HUES64 (cell line): ENCODE data around the gene PCGF2.

ENCODE experiments used
- H3K27ac ChIP-seq: 2 replicates; pipeline ENCODE4 v1.7.0; 2013; ENCODE audit warnings: low read depth, low read length, inconsistent platforms
- H3K27me3 ChIP-seq: 2 replicates; pipeline ENCODE4 v1.6.1; 2013; ENCODE audit warnings: mild to moderate bottlenecking, low read length; ENCODE audit not compliant: insufficient read depth
- H3K36me3 ChIP-seq: 2 replicates; pipeline ENCODE4 v1.6.1; 2013; ENCODE audit warnings: mild to moderate bottlenecking, low read length; ENCODE audit not compliant: insufficient read depth
- H3K4me1 ChIP-seq: 2 replicates; pipeline ENCODE4 v1.6.1; 2013; ENCODE audit warnings: mild to moderate bottlenecking, low read length, moderate library complexity; ENCODE audit not compliant: insufficient read depth
- H3K4me3 ChIP-seq: 2 replicates; pipeline ENCODE4 v1.5.1; 2013; ENCODE audit warnings: mild to moderate bottlenecking, low read length, moderate library complexity
- H3K9ac ChIP-seq: 2 replicates; pipeline ENCODE4 v1.6.1; 2013; ENCODE audit warnings: mild to moderate bottlenecking, low read depth, low read length
- H3K9me3 ChIP-seq: 2 replicates; pipeline ENCODE4 v1.6.1; 2013; ENCODE audit warnings: low read depth, low read length; ENCODE audit not compliant: insufficient read depth
- WGBS: fragments of 150-250, 120-280 bp; methylation state at CpG from one replicate; pipeline ENCODE4 v1.1.7; 2013; ENCODE audit warnings: missing lambda C conversion rate; 5-methylcytosine and 5-hydroxymethylcytosine counted together

The PCGF2 gene

GRCh38 chr17:38733982-38734973, 13.9 kb downstream of the PCGF2 start:
- no peaks in the 10 kb centered on the region for H3K9me3 ChIP-seq
- peaks cover 51% of the 10 kb centered on the region for H3K36me3 ChIP-seq
- H3K27me3 ChIP-seq: peaks cover 3% of the 10 kb centered on the region; the same call in 1 of the 2 replicates
- no peak overlapping the region for H3K4me3 ChIP-seq
- whole genome bisulfite sequencing: 81% methylated on average over 13 of the region's 15 CpGs
- peaks cover 6% of the 10 kb centered on the region; the same call in 1 of the 2 replicates for H3K4me1 ChIP-seq
- no peak overlapping the region for H3K9ac ChIP-seq
- no peak overlapping the region for H3K27ac ChIP-seq

- Histone ChIP-seq H3K9ac (no peak overlapping the region), H3K27ac (no peak overlapping the region), H3K4me3 (no peak overlapping the region), H3K36me3 (peaks cover 43% of the 10 kb centered on the region), H3K4me1 (peaks cover 6% of the 10 kb centered on the region; the same call in 1 of the 2 replicates), H3K9me3 (no peaks in the 10 kb centered on the region), H3K27me3 (peaks cover 12% of the 10 kb centered on the region)
- WGBS: 87% methylated on average over 9 of the region's 9 CpGs
Observed at GRCh38 chr17:38733282-38733981, 14.7 kb downstream of the PCGF2 start.

GRCh38 chr17:38732376-38733281, 15.5 kb downstream of the PCGF2 start:
- H3K27ac ChIP-seq: no peak overlapping the region

DNA sequence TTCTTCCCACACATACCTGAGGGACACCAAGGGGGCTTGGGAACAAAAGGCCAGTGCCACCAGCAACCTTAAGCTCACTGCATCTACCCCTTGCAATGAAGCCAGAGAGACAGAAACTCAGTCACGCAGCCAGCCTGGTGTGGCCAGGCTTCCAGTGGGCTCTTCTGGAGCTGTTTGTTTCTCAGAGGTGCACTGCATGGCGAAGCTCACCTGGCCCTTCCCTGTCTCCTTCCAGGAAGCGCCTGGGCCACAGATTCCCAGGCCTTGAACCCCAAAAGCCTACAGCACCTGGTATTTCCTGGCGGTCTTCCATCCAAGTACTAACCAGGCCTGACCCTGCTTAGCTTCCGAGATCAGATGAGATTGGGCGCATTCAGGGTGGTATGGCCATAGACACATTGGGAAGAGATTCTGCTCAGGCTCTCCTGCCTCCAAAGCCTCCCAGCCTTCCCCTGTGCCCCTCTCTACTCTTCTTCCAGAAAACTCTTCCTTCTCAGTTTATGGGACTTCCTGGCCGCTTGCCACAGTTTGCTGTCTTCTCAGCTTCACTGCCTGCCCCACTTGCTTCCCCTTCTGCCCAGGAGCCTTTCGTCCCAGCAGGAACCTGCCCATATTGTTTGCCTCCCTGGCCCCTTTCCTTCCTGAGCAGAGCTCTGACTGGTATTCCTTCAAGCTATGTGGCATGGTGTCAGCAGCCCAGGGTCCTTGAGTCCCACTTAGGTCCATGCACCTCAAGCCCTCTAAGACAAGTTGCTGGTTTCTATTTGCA, 16.4 kb downstream of the PCGF2 start:
- Histone ChIP-seq H3K9ac (no peak overlapping the region), H3K4me1 (peaks cover 6% of the 10 kb centered on the region; the same call in 1 of the 2 replicates), H3K27me3 (peaks cover 20% of the 10 kb centered on the region), H3K9me3 (no peaks in the 10 kb centered on the region), H3K36me3 (peaks cover 29% of the 10 kb centered on the region), H3K4me3 (no peak overlapping the region), H3K27ac (no peak overlapping the region)
- WGBS: 92% methylated on average over 8 of the region's 8 CpGs

More at GRCh38 chr17:38732376-38733281, 15.5 kb downstream of the PCGF2 start:
- Histone ChIP-seq H3K4me3 (no peak overlapping the region), H3K4me1 (peaks cover 6% of the 10 kb centered on the region; the same call in 1 of the 2 replicates), H3K9ac (no peak overlapping the region), H3K9me3 (no peaks in the 10 kb centered on the region), H3K27me3 (peaks cover 20% of the 10 kb centered on the region), H3K36me3 (peaks cover 35% of the 10 kb centered on the region)
- 96% methylated on average over 7 of the region's 7 CpGs for WGBS

GRCh38 chr17:38730526-38731379, 17.4 kb downstream of the PCGF2 start:
- H3K9me3 ChIP-seq: no peaks in the 10 kb centered on the region
- peak overlapping the region; percentile 68; the same call in 1 of the 2 replicates for H3K27ac ChIP-seq
- H3K27me3 ChIP-seq: peaks cover 20% of the 10 kb centered on the region
- H3K4me3 ChIP-seq: peak overlapping the region; percentile 73
- peaks cover 6% of the 10 kb centered on the region; the same call in 1 of the 2 replicates for H3K4me1 ChIP-seq
- peak overlapping the region; percentile 71 for H3K9ac ChIP-seq
- peaks cover 23% of the 10 kb centered on the region for H3K36me3 ChIP-seq
- WGBS: 21% methylated on average over 27 of the region's 27 CpGs

DNA sequence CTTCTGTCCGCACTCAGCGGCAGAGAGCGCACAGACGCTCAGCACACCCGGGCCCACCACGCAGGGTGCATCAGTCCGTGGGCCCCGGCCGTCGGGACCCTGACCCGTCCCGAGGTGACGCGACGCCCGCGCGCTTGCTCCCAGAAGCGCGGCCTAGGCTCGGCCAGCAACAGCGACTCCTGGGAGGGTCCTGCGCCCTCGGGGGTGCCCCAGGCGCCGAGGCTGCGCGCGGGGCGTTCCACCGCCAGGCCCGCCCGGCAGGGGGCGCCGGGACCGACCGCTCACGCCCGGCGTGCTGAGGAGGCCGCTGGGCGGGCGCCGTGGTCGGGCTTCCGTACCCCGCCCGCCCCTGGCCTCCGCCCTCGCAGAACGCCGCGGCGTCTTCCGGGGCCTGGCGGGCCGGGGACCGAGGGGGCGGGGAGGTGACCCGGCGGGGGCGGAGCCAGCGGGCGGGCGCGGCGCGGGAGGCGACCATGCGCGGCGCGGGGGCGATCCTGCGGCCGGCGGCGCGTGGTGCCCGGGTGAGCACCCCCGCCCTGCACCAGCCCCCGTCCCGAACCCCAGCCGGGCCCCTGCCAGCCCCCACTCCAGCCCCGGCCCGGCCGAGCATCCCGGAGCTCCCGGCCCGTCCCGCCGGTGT, 18.1 kb downstream of the PCGF2 start, which contains the start of gene CISD3:
TSS of gene CISD3 (plus strand) at position 456 of the 640 bp plus-strand sequence. CDS start at position 474, 18 bp downstream.
- peak within 1 kb of the TSS; percentile 73 for H3K4me3 ChIP-seq
- H3K27me3 ChIP-seq: peaks cover 20% of the 10 kb centered on the region
- H3K36me3 ChIP-seq: peaks cover 19% of the 10 kb centered on the region
- 1% methylated on average over 92 of the region's 92 CpGs for WGBS
- H3K27ac ChIP-seq: peak within 1 kb of the TSS; percentile 68; the same call in 1 of the 2 replicates
- peaks cover 6% of the 10 kb centered on the region; the same call in 1 of the 2 replicates for H3K4me1 ChIP-seq
- no peaks in the 10 kb centered on the region for H3K9me3 ChIP-seq
- H3K9ac ChIP-seq: peak within 1 kb of the TSS; percentile 71

DNA sequence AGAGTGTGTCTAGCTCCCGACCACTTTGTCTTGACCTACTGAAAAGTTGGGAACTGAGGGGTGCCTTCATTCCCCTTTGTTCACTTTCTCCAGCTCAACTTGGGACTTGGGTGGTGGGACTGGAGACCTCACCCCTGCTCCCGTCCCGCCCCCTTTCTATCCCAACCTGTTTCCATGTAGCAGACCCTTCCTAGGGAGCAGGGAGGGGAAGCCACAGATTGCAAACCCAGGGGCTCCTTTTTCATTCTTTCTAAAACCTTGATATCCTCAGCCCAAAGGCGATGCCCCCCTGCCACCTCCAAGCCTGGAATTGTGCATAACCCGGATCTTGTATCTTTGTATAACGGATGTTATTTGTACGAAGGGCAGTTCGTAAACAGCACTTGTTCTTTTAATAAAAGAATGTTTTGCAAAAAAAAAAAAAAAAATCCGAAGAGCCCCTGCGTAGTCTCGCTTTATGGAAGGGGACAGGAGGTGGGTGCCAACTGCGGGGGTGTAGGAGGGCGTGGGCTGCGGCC, 18.7 kb downstream of the PCGF2 start:
- no peak overlapping the region for H3K27ac ChIP-seq
- WGBS: 36% methylated on average over 14 of the region's 14 CpGs

GRCh38 chr17:38728290-38728831, 19.8 kb downstream of the PCGF2 start:
- WGBS: 86% methylated on average over 8 of the region's 8 CpGs
- Histone ChIP-seq H3K4me3 (no peak overlapping the region), H3K9me3 (no peaks in the 10 kb centered on the region), H3K27ac (no peak overlapping the region), H3K36me3 (peaks cover 6% of the 10 kb centered on the region; the same call in 1 of the 2 replicates), H3K27me3 (peaks cover 20% of the 10 kb centered on the region), H3K9ac (no peak overlapping the region), H3K4me1 (peaks cover 6% of the 10 kb centered on the region; the same call in 1 of the 2 replicates)

More for the DNA sequence above, 18.7 kb downstream of the PCGF2 start:
- Histone ChIP-seq H3K4me1 (peaks cover 6% of the 10 kb centered on the region; the same call in 1 of the 2 replicates), H3K9ac (peak overlapping the region; percentile 69), H3K9me3 (no peaks in the 10 kb centered on the region), H3K36me3 (peaks cover 15% of the 10 kb centered on the region), H3K4me3 (peak overlapping the region; percentile 73), H3K27me3 (peaks cover 20% of the 10 kb centered on the region)
